Stomach (tissue), 9 donors: ENCODE results near the gene ROBO2. TPM values are rescaled to one million over a fixed set of nuclear protein-coding genes. Genes with fewer than 3 reads are reported as not detected.

Source experiments
- DNase-seq, 2 donors: peaks; one replicate each; pipeline versions ENCODE4 v3.0.0 to v3.0.0-alpha.2; 2013 to 2019
- H3K27ac ChIP-seq, 5 donors: fragments of 200-600 bp in 4 of 5; sonication (generic) in 4 of 5; one replicate each; pipeline ENCODE4 v1.5.1; 2013 to 2019; ENCODE audit warnings: mild to moderate bottlenecking in 1 of 5, moderate library complexity in 1 of 5
- H3K27me3 ChIP-seq, 3 donors: fragments of 200-600 bp; sonication (generic); one replicate each; pipeline ENCODE4 v1.5.1; 2017 to 2019; ENCODE audit warnings: mixed run types in 1 of 3
- H3K36me3 ChIP-seq, 4 donors: fragments of 200-600 bp; sonication (generic); 1 replicate in 3 of 4; 2 replicates in 1 of 4; pipeline ENCODE4 v1.5.1; 2016 to 2019
- H3K4me1 ChIP-seq, 4 donors: fragments of 200-600 bp; sonication (generic); one replicate each; pipeline ENCODE4 v1.5.1; 2016 to 2019
- H3K4me3 ChIP-seq, 4 donors: fragments of 200-600 bp; sonication (generic) in 3 of 4; one replicate each; pipeline ENCODE4 v1.5.1; 2016 to 2019; ENCODE audit warnings: mild to moderate bottlenecking in 1 of 4
- H3K9me3 ChIP-seq, 4 donors: fragments of 200-600 bp; sonication (generic); one replicate each; pipeline ENCODE4 v1.5.1; 2016 to 2019
- EP300 ChIP-seq: sonication (generic); formaldehyde crosslinking; IDR thresholded peaks from one replicate; pipeline ENCODE4 v1.6.1; 2017; ENCODE audit warnings: antibody characterized with exemption
- POLR2A ChIP-seq, 4 donors: fragments of 450-650 bp; IDR thresholded peaks; one replicate each; pipeline ENCODE4 v1.6.1; 2016; ENCODE audit warnings: antibody characterized with exemption in 4 of 4, control low read depth in 2 of 4, mild to moderate bottlenecking in 1 of 4, moderate library complexity in 1 of 4
- POLR2AphosphoS5 ChIP-seq, 3 donors: sonication (generic); formaldehyde crosslinking; IDR thresholded peaks; one replicate each; pipeline ENCODE4 v1.6.1; 2016; ENCODE audit warnings: antibody characterized with exemption in 3 of 3
- WGBS, 5 donors: extraction: QIAGEN DNeasy Blood & Tissue Kit in 3 of 5; methylation state at CpG; one replicate each; pipeline versions ENCODE4 v1.1.5 to v1.1.7; 2013 to 2018; 5-methylcytosine and 5-hydroxymethylcytosine counted together
- intact Hi-C: fragments of 100-400 bp; cut with DNase I; formaldehyde crosslinking; loops from one replicate; pipeline ENCODE4 v1.15.1; 2023; ENCODE audit warnings: low total_unique reads
- polyA plus RNA-seq, 3 donors: library from polyadenylated mRNA; stranded (reverse); fragments of 200-250 nt; gene quantifications; one replicate each; pipeline ENCODE4 v1.2.3, GENCODE V29; 2013
- total RNA-seq, 5 donors: library from RNA; depleted of rRNA; stranded (reverse); fragments of >200 nt; gene quantifications; one replicate each; pipeline versions ENCODE4 v1.1.0 to v1.2.3, GENCODE V29; 2014 to 2016
- TF ChIP-seq, protein P1 (sequence below), 7 experiments: fragments of 450-650 bp in 4 of 7; fragments of 200-600 bp in 3 of 7; sonication (generic) in 3 of 7; IDR thresholded peaks; one replicate each; pipeline ENCODE4 v1.5.1; 2016 to 2019; ENCODE audit warnings: antibody characterized with exemption in 7 of 7, control low read depth in 2 of 7, mild to moderate bottlenecking in 1 of 7
- donor health status: healthy with polysubstance abuse.
- donor health status: Bipolar disorder and iron deficiency.
- donor health status: healthy.

ROBO2 gene
- total and polyA plus RNA-seq, 8 donors, result 0.25 to 11.4 (median 0.45) TPM; not detected in 2

DNA sequence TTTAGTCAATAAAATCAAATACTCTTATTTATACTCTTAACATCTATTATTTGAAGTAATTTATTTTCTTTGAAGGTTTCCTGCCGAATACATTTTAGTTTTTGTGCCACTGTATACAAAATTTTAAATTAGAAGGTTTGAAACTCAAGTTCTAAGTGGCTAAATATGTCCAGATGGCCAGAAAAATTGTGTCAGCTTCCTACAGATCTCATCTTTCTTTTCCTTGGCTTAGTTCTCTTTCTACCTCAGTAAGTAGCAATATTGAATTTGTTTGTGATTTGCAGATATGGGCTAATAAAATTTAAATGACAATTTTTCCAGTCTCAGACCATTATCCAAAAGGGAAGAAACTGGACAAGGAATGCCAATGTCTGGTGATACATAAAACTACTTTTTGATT, 452.1 kb downstream of the ROBO2 start:
- Histone ChIP-seq H3K9me3 (no peaks in the 10 kb centered on the region), H3K4me3 (no peak overlapping the region), H3K27me3 (no peaks in the 10 kb centered on the region), H3K4me1 (no peaks in the 10 kb centered on the region), H3K36me3 (no peaks in the 10 kb centered on the region), H3K27ac (no peak overlapping the region)
- 64 to 81% (median 73%) methylated on average over 1 of the region's 1 CpG for WGBS, 5 donors
- DNase-seq, result no peak
- intact Hi-C loops, result no loop called here
- TF ChIP-seq POLR2A (IDR thresholded peaks at IDR 0.05), result no peak
- no peak for TF ChIP-seq EP300
- TF ChIP-seq POLR2AphosphoS5 (IDR thresholded peaks at IDR 0.05), result no peak
- TF ChIP-seq, protein P1, sequence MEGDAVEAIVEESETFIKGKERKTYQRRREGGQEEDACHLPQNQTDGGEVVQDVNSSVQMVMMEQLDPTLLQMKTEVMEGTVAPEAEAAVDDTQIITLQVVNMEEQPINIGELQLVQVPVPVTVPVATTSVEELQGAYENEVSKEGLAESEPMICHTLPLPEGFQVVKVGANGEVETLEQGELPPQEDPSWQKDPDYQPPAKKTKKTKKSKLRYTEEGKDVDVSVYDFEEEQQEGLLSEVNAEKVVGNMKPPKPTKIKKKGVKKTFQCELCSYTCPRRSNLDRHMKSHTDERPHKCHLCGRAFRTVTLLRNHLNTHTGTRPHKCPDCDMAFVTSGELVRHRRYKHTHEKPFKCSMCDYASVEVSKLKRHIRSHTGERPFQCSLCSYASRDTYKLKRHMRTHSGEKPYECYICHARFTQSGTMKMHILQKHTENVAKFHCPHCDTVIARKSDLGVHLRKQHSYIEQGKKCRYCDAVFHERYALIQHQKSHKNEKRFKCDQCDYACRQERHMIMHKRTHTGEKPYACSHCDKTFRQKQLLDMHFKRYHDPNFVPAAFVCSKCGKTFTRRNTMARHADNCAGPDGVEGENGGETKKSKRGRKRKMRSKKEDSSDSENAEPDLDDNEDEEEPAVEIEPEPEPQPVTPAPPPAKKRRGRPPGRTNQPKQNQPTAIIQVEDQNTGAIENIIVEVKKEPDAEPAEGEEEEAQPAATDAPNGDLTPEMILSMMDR (IDR thresholded peaks at IDR 0.05), result no peak

DNA sequence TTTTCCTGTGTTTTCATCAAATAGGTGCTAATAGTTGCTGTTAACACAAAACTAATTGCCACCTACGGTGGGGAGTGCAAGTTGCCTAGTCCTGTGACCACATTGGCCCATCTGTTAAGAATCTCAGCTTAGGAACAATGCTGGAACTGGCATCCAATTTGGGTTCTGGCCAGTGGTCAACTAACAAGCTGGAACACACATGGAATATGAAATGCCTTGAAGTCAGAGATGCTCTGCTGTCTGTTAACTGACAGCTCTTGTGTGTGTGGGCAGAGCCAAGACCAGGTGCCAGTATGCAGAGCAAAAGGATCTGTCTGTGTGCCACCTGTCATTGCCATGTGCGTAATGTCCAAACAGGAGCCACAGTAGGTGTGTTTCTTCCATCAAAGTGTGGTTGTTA, 460.8 kb downstream of the ROBO2 start:
- 68 to 73% (median 71%) methylated on average over 2 of the region's 2 CpGs for WGBS, 5 donors
- Histone ChIP-seq H3K36me3 (no peaks in the 10 kb centered on the region), H3K4me1 (no peaks in the 10 kb centered on the region), H3K9me3 (no peaks in the 10 kb centered on the region), H3K27me3 (no peaks in the 10 kb centered on the region), H3K27ac (no peak overlapping the region), H3K4me3 (no peak overlapping the region)
- DNase-seq, result no peak
- TF ChIP-seq POLR2A (IDR thresholded peaks at IDR 0.05) (no peak), POLR2AphosphoS5 (IDR thresholded peaks at IDR 0.05) (no peak), EP300 (no peak)
- TF ChIP-seq, protein P1 (IDR thresholded peaks at IDR 0.05), result no peak
- intact Hi-C loops, result no loop called here

DNA sequence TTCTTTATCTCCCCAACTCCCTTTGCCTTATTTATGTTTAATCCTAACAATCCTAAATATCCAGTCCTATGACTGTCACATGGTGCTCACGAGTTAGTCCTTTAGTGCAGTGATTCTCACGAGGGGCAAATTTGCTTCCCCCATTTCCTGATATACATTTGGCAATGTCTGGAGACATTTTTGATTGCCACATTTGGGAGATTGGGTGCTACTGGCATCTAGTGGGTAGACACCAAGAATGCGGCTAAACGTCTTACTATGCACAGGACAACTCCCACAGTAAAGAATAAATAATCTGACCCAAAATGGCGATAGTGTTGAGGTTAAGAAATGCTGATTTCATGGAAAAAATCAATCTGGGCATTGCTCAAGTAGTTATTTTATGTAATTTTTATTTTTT, 466.5 kb downstream of the ROBO2 start:
- no peak for TF ChIP-seq POLR2A (IDR thresholded peaks at IDR 0.05)
- TF ChIP-seq POLR2AphosphoS5 (IDR thresholded peaks at IDR 0.05), result no peak
- TF ChIP-seq EP300, result no peak
- TF ChIP-seq, protein P1 (IDR thresholded peaks at IDR 0.05), result no peak
- Histone ChIP-seq H3K27me3 (no peaks in the 10 kb centered on the region), H3K36me3 (no peaks in the 10 kb centered on the region), H3K9me3 (no peaks in the 10 kb centered on the region), H3K4me3 (no peak overlapping the region), H3K4me1 (no peaks in the 10 kb centered on the region), H3K27ac (no peak overlapping the region)
- intact Hi-C loops, result no loop called here
- DNase-seq, result no peak
- 84 to 87% (median 86%) methylated on average over 5 of the region's 5 CpGs for WGBS, 5 donors

DNA sequence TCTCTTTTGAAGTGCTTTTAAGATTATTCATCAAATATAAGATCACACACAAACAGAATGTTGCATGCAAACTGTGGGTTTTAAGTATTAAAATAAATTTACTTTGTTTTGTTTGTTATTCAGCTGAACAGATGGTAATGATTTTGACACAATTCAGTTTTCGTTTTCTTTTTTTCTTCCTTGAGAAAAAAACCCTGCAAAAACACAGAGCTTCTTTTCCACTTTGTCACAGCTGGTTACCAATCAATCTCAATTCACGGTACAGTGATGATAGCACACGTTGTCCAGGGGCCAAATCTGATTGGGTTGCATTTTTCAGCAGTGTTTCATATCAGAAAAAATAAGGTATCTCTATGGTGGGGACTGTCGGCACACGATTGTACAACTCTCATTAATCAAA, 473.6 kb downstream of the ROBO2 start:
- TF ChIP-seq POLR2A (IDR thresholded peaks at IDR 0.05) (no peak), POLR2AphosphoS5 (IDR thresholded peaks at IDR 0.05) (no peak), EP300 (no peak)
- TF ChIP-seq, protein P1 (IDR thresholded peaks at IDR 0.05), result no peak
- DNase-seq, result peak in 1 of 2 donors; percentile 10
- no peaks in the 10 kb centered on the region for H3K4me1 ChIP-seq
- no peaks in the 10 kb centered on the region for H3K36me3 ChIP-seq
- WGBS, 5 donors, result 15 to 28% (median 20%) methylated on average over 5 of the region's 5 CpGs
- H3K27me3 ChIP-seq, result no peaks in the 10 kb centered on the region
- no peak overlapping the region for H3K27ac ChIP-seq
- no peaks in the 10 kb centered on the region for H3K9me3 ChIP-seq
- no peak overlapping the region for H3K4me3 ChIP-seq
- intact Hi-C loops, result no loop called here
